ENCODE data around the gene MDK.

MDK gene

GRCh38 chr11:46407635-46408034 is 26.2 kb downstream of the MDK start:
- no peak for DNase-seq

- no peak for DNase-seq
These were observed 27.0 kb downstream of the MDK start for GRCh38 chr11:46408407-46408986.

GRCh38 chr11:46410021-46410420 is 28.6 kb downstream of the MDK start:
- DNase-seq, result no peak

GRCh38 chr11:46413760-46414465 is 32.4 kb downstream of the MDK start:
- DNase-seq, result no peak

GRCh38 chr11:46414466-46414796 is 33.0 kb downstream of the MDK start:
- DNase-seq, result no peak

GRCh38 chr11:46414879-46415278 is 33.4 kb downstream of the MDK start:
- DNase-seq, result no peak

GRCh38 chr11:46417711-46418110 is 36.2 kb downstream of the MDK start:
- no peak for DNase-seq

- DNase-seq, result no peak
These were observed 37.3 kb downstream of the MDK start for GRCh38 chr11:46418751-46419150.

- no peak for DNase-seq
These were observed 39.0 kb downstream of the MDK start for GRCh38 chr11:46420513-46420912.

GRCh38 chr11:46421257-46421880 is 39.9 kb downstream of the MDK start:
- DNase-seq, result no peak

GRCh38 chr11:46422588-46422987 is 41.1 kb downstream of the MDK start:
- no peak for DNase-seq

GRCh38 chr11:46426233-46426991 is 44.9 kb downstream of the MDK start:
- no peak for DNase-seq

GRCh38 chr11:46427364-46427763 is 45.9 kb downstream of the MDK start:
- DNase-seq, result no peak

GRCh38 chr11:46429717-46430116 is 48.2 kb downstream of the MDK start:
- DNase-seq, result no peak

- DNase-seq, result no peak
These were observed 49.7 kb downstream of the MDK start for GRCh38 chr11:46431211-46431610.

All from NCI-H2029 treated with DMSO at 0.1 percent for 48 hours (cell line).